NCI-H510A treated with DMSO at 0.1 percent for 48 hours (cell line): ENCODE results near the gene FLRT2.

Experiments used
- DNase-seq: peaks from one replicate; lab custom pipeline; 2025; lab: John Stamatoyannopoulos, UW

The FLRT2 gene

GRCh38 chr14:85529803-85530574 is at the start of gene FLRT2:
Gene FLRT2 (plus strand): TSS chr14:85530144. CDS start chr14:85621515, 91,371 bp downstream.
- no peak for DNase-seq

- no peak for DNase-seq
Measured at GRCh38 chr14:85481471-85481870, 48.5 kb upstream of the FLRT2 start.

- DNase-seq, result no peak
Measured at GRCh38 chr14:85482552-85482951, 47.4 kb upstream of the FLRT2 start.

GRCh38 chr14:85483037-85483436 is 46.9 kb upstream of the FLRT2 start:
- no peak for DNase-seq

- DNase-seq, result no peak
Measured at GRCh38 chr14:85483652-85484051, 46.3 kb upstream of the FLRT2 start.

GRCh38 chr14:85487215-85487614 is 42.7 kb upstream of the FLRT2 start:
- DNase-seq, result no peak

GRCh38 chr14:85501751-85502150 is 28.2 kb upstream of the FLRT2 start:
- DNase-seq, result peak; percentile 7

GRCh38 chr14:85508863-85509262 is 21.1 kb upstream of the FLRT2 start:
- no peak for DNase-seq

- no peak for DNase-seq
Measured at GRCh38 chr14:85512451-85512850, 17.5 kb upstream of the FLRT2 start.

GRCh38 chr14:85514487-85514886 is 15.5 kb upstream of the FLRT2 start:
- no peak for DNase-seq

- DNase-seq, result no peak
Measured at GRCh38 chr14:85516239-85517113, 13.5 kb upstream of the FLRT2 start.

- DNase-seq, result no peak
Measured at GRCh38 chr14:85517114-85517688, 12.7 kb upstream of the FLRT2 start.

- DNase-seq, result peak; percentile 32
Measured at GRCh38 chr14:85519661-85520305, 10.2 kb upstream of the FLRT2 start.

GRCh38 chr14:85520581-85520980 is 9.4 kb upstream of the FLRT2 start:
- DNase-seq, result no peak

- DNase-seq, result no peak
Measured at GRCh38 chr14:85523624-85524023, 6.3 kb upstream of the FLRT2 start.

GRCh38 chr14:85527006-85527405 is 2.9 kb upstream of the FLRT2 start:
- no peak for DNase-seq

- DNase-seq, result no peak
Measured at GRCh38 chr14:85527445-85528035, 2.4 kb upstream of the FLRT2 start.

- peak; percentile 25 for DNase-seq
Measured at GRCh38 chr14:85528080-85528896, 1.7 kb upstream of the FLRT2 start.

- DNase-seq, result no peak
Measured at GRCh38 chr14:85528897-85529631, 880 bp upstream of the FLRT2 start.

GRCh38 chr14:85530626-85531025 is 682 bp downstream of the FLRT2 start:
- no peak for DNase-seq
